ENCODE data around the gene HSPBP1.

HSPBP1 gene

DNA sequence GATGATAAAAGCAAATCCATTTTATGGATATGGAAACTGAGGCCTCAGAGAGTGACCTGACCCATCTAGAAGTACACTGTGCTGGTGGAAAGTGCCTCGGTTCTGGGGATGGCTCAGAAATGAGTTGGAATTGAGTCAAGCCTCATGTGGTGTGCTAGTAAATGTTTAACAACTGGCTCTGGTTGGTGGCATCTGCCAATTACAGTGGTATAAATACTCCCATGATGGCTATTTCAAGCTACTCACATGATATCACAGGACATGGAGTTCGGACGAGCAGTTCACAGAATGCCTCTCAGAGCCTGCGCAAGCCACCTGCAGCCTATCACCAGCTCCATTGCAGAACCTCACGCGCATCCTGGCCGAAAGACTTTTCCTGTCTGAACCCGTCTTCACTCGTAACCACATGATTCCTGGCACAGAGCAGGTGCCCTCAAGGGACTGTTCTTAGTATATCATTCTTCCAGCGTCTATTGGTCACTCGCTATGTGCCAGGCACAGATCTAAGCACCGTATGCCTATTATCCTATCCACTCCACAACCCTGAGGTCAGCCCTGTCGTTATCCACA is 36.1 kb upstream of the HSPBP1 start:
- TF ChIP-seq, protein P1, sequence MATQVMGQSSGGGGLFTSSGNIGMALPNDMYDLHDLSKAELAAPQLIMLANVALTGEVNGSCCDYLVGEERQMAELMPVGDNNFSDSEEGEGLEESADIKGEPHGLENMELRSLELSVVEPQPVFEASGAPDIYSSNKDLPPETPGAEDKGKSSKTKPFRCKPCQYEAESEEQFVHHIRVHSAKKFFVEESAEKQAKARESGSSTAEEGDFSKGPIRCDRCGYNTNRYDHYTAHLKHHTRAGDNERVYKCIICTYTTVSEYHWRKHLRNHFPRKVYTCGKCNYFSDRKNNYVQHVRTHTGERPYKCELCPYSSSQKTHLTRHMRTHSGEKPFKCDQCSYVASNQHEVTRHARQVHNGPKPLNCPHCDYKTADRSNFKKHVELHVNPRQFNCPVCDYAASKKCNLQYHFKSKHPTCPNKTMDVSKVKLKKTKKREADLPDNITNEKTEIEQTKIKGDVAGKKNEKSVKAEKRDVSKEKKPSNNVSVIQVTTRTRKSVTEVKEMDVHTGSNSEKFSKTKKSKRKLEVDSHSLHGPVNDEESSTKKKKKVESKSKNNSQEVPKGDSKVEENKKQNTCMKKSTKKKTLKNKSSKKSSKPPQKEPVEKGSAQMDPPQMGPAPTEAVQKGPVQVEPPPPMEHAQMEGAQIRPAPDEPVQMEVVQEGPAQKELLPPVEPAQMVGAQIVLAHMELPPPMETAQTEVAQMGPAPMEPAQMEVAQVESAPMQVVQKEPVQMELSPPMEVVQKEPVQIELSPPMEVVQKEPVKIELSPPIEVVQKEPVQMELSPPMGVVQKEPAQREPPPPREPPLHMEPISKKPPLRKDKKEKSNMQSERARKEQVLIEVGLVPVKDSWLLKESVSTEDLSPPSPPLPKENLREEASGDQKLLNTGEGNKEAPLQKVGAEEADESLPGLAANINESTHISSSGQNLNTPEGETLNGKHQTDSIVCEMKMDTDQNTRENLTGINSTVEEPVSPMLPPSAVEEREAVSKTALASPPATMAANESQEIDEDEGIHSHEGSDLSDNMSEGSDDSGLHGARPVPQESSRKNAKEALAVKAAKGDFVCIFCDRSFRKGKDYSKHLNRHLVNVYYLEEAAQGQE (IDR thresholded peaks at IDR 0.05; ENCODE audit: insufficient read depth in 1 of 2, low read depth in 2 of 2, low read length in 2 of 2) = no peak
- no peak for TF ChIP-seq POLR2AphosphoS5 (IDR thresholded peaks at IDR 0.05; ENCODE audit: low read depth, low read length)
- TF ChIP-seq FOXP2 (optimal IDR thresholded peaks at IDR 0.05; ENCODE audit: borderline replicate concordance, extremely low read depth, extremely low read length, insufficient read depth) = no peak
- TF ChIP-seq TAF1 (IDR thresholded peaks at IDR 0.05; ENCODE audit: borderline replicate concordance, insufficient read depth, low read length) = no peak

DNA sequence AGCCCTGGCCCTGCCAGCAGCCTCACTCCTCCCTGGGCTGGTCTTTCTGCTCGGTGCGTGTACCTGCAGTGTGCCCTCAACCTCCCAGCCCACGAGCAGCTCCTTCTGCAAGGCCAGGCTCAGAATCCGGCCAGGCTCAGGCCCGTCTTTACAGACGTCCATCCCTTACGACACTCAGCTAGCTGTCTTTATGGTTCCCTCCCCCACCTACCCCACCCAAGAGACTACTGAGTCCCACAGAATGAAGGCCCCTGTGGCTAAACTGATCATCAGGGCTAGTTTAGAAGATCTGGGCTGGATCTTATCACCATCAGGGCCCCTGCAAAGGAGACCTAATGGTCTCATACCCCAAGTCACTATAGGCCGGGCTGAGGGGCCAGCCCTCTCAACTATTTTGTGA is 34.5 kb upstream of the HSPBP1 start:
- TF ChIP-seq FOXP2 (optimal IDR thresholded peaks at IDR 0.05; ENCODE audit: borderline replicate concordance, extremely low read depth, extremely low read length, insufficient read depth) (no peak), SIN3A (IDR thresholded peaks at IDR 0.05; ENCODE audit: borderline replicate concordance, insufficient read depth, low read length) (no peak)

DNA sequence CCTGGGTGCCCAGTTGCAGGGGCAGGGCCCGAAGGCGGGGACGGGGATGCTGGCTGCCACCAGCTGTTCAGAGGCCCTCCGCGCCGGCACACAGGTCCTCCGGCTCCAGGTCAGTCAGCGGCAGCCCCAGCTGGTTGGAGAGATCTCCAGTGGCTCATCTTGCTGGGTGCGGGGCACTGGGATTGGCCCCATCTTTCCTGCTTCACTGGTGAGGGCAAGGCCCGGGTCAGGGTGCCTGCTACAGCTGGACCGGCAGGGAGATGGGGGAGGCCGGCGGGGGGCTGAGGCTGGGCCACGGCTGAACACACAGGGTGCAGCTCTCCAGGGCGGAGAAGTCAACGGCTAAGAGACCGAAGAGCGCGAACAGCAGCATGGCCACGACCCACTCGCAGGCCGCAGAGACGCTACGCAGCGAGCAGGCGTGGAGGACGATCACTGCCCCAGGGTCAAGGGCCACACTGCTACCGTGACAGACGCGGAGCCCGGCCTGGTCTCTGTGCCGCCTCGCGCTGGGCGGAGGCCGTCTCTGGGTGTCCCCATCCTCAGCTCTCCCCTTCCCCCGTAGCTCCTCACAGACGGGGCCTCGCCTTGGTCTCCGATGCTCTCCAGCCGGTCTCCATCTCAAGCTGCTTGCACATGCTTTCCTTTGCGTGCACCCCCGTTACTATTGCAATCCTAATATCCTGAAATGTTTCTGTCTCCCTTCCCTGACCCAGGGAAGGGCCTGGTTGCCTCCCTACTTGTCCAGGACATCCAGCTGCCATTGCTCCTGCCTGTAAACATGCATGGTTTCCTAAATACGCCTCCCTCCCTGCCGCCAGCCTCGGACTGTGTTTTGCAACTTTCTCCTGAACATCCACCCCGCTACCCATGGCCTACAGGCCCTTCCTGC is 33.0 kb upstream of the HSPBP1 start:
- TF ChIP-seq POLR2AphosphoS5 (IDR thresholded peaks at IDR 0.05; ENCODE audit: low read depth, low read length) (no peak), FOXP2 (optimal IDR thresholded peaks at IDR 0.05; ENCODE audit: borderline replicate concordance, extremely low read depth, extremely low read length, insufficient read depth) (no peak), TAF1 (IDR thresholded peaks at IDR 0.05; ENCODE audit: borderline replicate concordance, insufficient read depth, low read length) (no peak), SIN3A (IDR thresholded peaks at IDR 0.05; ENCODE audit: borderline replicate concordance, insufficient read depth, low read length) (no peak)
- TF ChIP-seq, protein P1 (IDR thresholded peaks at IDR 0.05; ENCODE audit: insufficient read depth in 1 of 2, low read depth in 2 of 2, low read length in 2 of 2) = no peak

DNA sequence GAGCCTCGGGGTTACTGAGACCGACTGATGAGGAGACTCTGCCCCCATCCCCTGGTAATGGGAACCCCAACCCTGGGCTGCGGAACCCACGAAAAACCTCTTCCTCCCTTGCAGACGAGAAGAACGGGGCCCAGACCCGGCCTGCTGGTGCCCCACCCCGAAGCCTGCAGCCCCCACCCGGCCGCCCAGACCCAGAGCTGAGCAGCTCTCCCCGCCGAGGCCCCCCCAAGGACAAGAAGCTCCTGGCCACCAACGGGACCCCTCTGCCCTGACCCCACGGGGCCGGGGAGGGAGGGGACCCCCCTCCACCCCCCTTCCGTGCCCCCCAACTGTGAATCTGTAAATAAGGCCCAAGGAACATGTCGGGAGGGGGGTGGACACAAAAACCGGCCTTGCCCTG is 31.9 kb upstream of the HSPBP1 start:
- TF ChIP-seq TAF1 (IDR thresholded peaks at IDR 0.05; ENCODE audit: borderline replicate concordance, insufficient read depth, low read length) (no peak), FOXP2 (optimal IDR thresholded peaks at IDR 0.05; ENCODE audit: borderline replicate concordance, extremely low read depth, extremely low read length, insufficient read depth) (no peak), SIN3A (IDR thresholded peaks at IDR 0.05; ENCODE audit: borderline replicate concordance, insufficient read depth, low read length) (no peak), POLR2AphosphoS5 (IDR thresholded peaks at IDR 0.05; ENCODE audit: low read depth, low read length) (no peak)
- TF ChIP-seq, protein P1 (IDR thresholded peaks at IDR 0.05; ENCODE audit: insufficient read depth in 1 of 2, low read depth in 2 of 2, low read length in 2 of 2) = no peak

DNA sequence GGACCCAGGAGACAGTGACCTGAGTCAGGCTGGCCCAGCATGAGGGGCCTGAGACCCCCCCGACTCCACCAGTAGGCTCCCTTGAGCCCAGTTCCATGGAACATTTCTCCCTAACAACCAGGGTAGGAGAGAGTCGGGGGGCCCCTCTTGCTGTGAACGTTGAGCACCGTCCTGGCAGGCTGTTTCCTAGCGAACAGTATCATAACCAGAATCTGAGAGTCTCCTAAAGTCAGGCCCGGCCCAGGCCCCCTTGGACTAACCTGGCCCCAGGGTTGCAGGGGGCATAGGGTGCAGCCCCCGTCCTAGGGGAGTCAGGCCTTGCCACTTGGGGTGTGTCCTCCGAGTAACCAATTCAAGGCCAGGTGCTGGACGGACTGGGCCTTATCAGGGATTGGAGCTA is 31.5 kb upstream of the HSPBP1 start:
- no peak for TF ChIP-seq POLR2AphosphoS5 (IDR thresholded peaks at IDR 0.05; ENCODE audit: low read depth, low read length)
- TF ChIP-seq TAF1 (IDR thresholded peaks at IDR 0.05; ENCODE audit: borderline replicate concordance, insufficient read depth, low read length) = no peak
- TF ChIP-seq, protein P1 (IDR thresholded peaks at IDR 0.05; ENCODE audit: insufficient read depth in 1 of 2, low read depth in 2 of 2, low read length in 2 of 2) = no peak
- TF ChIP-seq SIN3A (IDR thresholded peaks at IDR 0.05; ENCODE audit: borderline replicate concordance, insufficient read depth, low read length) = no peak
- TF ChIP-seq FOXP2 (optimal IDR thresholded peaks at IDR 0.05; ENCODE audit: borderline replicate concordance, extremely low read depth, extremely low read length, insufficient read depth) = no peak
